H1 (cell line): ENCODE results near the gene NTMT1. TPM values are rescaled to one million over a fixed set of nuclear protein-coding genes. Genes with fewer than 3 reads are reported as not detected.

Experiments
- CTCF ChIA-PET: fragments of 300-600 bp; sonication (Branson Sonifier 250); formaldehyde crosslinking; loops from one replicate; lab custom pipeline; 2021; ENCODE audit not compliant: partially characterized antibody; lab: Charles Lee
- POLR2A ChIA-PET: fragments of 300-600 bp; sonication (Branson Sonifier 250); formaldehyde crosslinking; loops from one replicate; lab custom pipeline; 2021; ENCODE audit warnings: inconsistent platforms; ENCODE audit not compliant: partially characterized antibody; lab: Charles Lee
- DNase-seq, 2 experiments: peaks; one replicate each; pipeline versions ENCODE4 v3.0.0 to v3.0.0-alpha.2; 2010 to 2022; ENCODE audit warnings: low spot score in 2 of 2, low read depth in 1 of 2, mixed read lengths in 1 of 2
- FAIRE-seq: peaks from 2 replicates; lab custom pipeline; 2011; peaks lifted over from hg19 to GRCh38; lab: Jason Lieb, UNC
- H2AFZ ChIP-seq: 2 replicates; pipeline ENCODE4 v1.8.1; 2012; ENCODE audit warnings: low read length, inconsistent platforms
- H2AK5ac ChIP-seq: 2 replicates; pipeline ENCODE4 v1.6.1; 2013; ENCODE audit warnings: low read depth, low read length
- H2BK120ac ChIP-seq: replicated peaks from 2 replicates; pipeline ENCODE3; 2013; ENCODE audit warnings: low read depth, low read length, inconsistent platforms
- H2BK12ac ChIP-seq: 2 replicates; pipeline ENCODE4 v1.6.1; 2013; ENCODE audit warnings: low read depth, low read length
- H2BK15ac ChIP-seq: 2 replicates; pipeline ENCODE4 v1.6.1; 2013; ENCODE audit warnings: low read length
- H2BK20ac ChIP-seq: 2 replicates; pipeline ENCODE4 v1.6.1; 2013; ENCODE audit warnings: low read length
- H2BK5ac ChIP-seq: 2 replicates; pipeline ENCODE4 v1.6.1; 2013; ENCODE audit warnings: low read depth, low read length
- H3K14ac ChIP-seq: 2 replicates; pipeline ENCODE4 v1.6.1; 2013; ENCODE audit warnings: inconsistent platforms; ENCODE audit not compliant: insufficient read length
- H3K18ac ChIP-seq: 2 replicates; pipeline ENCODE4 v1.6.1; 2013; ENCODE audit warnings: low read length; ENCODE audit errors: extremely low read depth
- H3K23ac ChIP-seq: 2 replicates; pipeline ENCODE4 v1.6.1; 2013; ENCODE audit warnings: inconsistent platforms; ENCODE audit not compliant: insufficient read length
- H3K23me2 ChIP-seq: 2 replicates; pipeline ENCODE4 v1.6.1; 2013; ENCODE audit warnings: low read depth, low read length
- H3K27ac ChIP-seq: 2 replicates; pipeline ENCODE4 v1.6.1; 2011; ENCODE audit warnings: low read depth, low read length, inconsistent platforms
- H3K27me3 ChIP-seq, 4 experiments: replicated peaks in 1 of 4; 1 replicate in 1 of 4; 2 replicates in 3 of 4; pipeline versions ENCODE4 v1.6.1 to v1.8.1; 2011 to 2013; ENCODE audit warnings: low read length in 3 of 4, mild to moderate bottlenecking in 3 of 4, inconsistent platforms in 2 of 4, mixed read lengths in 2 of 4, moderate library complexity in 1 of 4; ENCODE audit not compliant: control insufficient read depth in 3 of 4, insufficient read depth in 3 of 4; ENCODE audit errors: extremely low read depth in 1 of 4
- H3K36me3 ChIP-seq, 4 experiments: 2 replicates each; pipeline versions ENCODE4 v1.6.1 to v1.8.1; 2011 to 2013; ENCODE audit warnings: mild to moderate bottlenecking in 4 of 4, low read length in 3 of 4, moderate library complexity in 2 of 4, control low read depth in 1 of 4, inconsistent platforms in 1 of 4; ENCODE audit not compliant: insufficient read depth in 4 of 4, control insufficient read depth in 2 of 4
- H3K4ac ChIP-seq: replicated peaks from 2 replicates; pipeline ENCODE3; 2013; ENCODE audit warnings: low read length, low read depth, mixed read lengths, inconsistent platforms; ENCODE audit not compliant: insufficient read length
- H3K4me1 ChIP-seq, 4 experiments: replicated peaks in 1 of 4; 1 replicate in 1 of 4; 2 replicates in 3 of 4; pipeline versions ENCODE4 v1.6.1 to v1.8.1; 2011 to 2013; ENCODE audit warnings: low read length in 3 of 4, inconsistent platforms in 2 of 4, mixed read lengths in 1 of 4; ENCODE audit not compliant: insufficient read depth in 4 of 4, control insufficient read depth in 3 of 4
- H3K4me2 ChIP-seq, 2 experiments: 2 replicates each; pipeline versions ENCODE4 v1.6.1 to v1.8.1; 2011 to 2013; ENCODE audit warnings: low read depth in 2 of 2, low read length in 2 of 2, control low read depth in 1 of 2, inconsistent platforms in 1 of 2, mild to moderate bottlenecking in 1 of 2; ENCODE audit not compliant: insufficient read depth in 1 of 2
- H3K4me3 ChIP-seq, 4 experiments: fragments of 200-600, 300-600 bp in 1 of 4; sonication (generic), shearing (Covaris generic), sonication (Bioruptor Twin) in 1 of 4; 2 replicates each; pipeline versions ENCODE4 v1.5.1 to v1.8.1; 2011 to 2016; ENCODE audit warnings: low read length in 4 of 4, low read depth in 3 of 4, control low read depth in 2 of 4, inconsistent platforms in 2 of 4, mild to moderate bottlenecking in 2 of 4, mixed read lengths in 1 of 4, moderate library complexity in 1 of 4; ENCODE audit not compliant: insufficient read depth in 2 of 4; ENCODE audit errors: extremely low read depth in 1 of 4
- H3K56ac ChIP-seq: replicated peaks from 2 replicates; pipeline ENCODE3; 2013; ENCODE audit warnings: low read depth, mild to moderate bottlenecking, mixed read lengths, low read length, inconsistent platforms; ENCODE audit not compliant: insufficient read length
- H3K79me1 ChIP-seq: 2 replicates; pipeline ENCODE4 v1.6.1; 2013; ENCODE audit warnings: low read depth, low read length, control low read depth
- H3K79me2 ChIP-seq, 2 experiments: 2 replicates each; pipeline versions ENCODE4 v1.6.1 to v1.8.1; 2012 to 2013; ENCODE audit warnings: low read length in 2 of 2, mild to moderate bottlenecking in 2 of 2, inconsistent platforms in 1 of 2; ENCODE audit not compliant: insufficient read depth in 2 of 2, control insufficient read depth in 1 of 2
- H3K9ac ChIP-seq, 4 experiments: replicated peaks in 1 of 4; 1 replicate in 1 of 4; 2 replicates in 3 of 4; pipeline versions ENCODE4 v1.6.1 to v1.8.1; 2011 to 2013; ENCODE audit warnings: low read depth in 3 of 4, low read length in 3 of 4, control low read depth in 2 of 4, mild to moderate bottlenecking in 2 of 4, moderate library complexity in 2 of 4, inconsistent platforms in 1 of 4; ENCODE audit errors: extremely low read depth in 1 of 4
- H3K9me3 ChIP-seq, 2 experiments: 2 replicates each; pipeline versions ENCODE4 v1.6.1 to v1.8.1; 2012 to 2013; ENCODE audit warnings: mild to moderate bottlenecking in 2 of 2, moderate library complexity in 2 of 2, control low read depth in 1 of 2, inconsistent platforms in 1 of 2, low read depth in 1 of 2, low read length in 1 of 2, mixed read lengths in 1 of 2; ENCODE audit not compliant: insufficient read depth in 2 of 2
- H4K20me1 ChIP-seq, 2 experiments: replicated peaks in 1 of 2; 2 replicates each; pipeline versions ENCODE3 to v1.8.1; 2011 to 2013; ENCODE audit warnings: inconsistent platforms in 2 of 2, low read length in 2 of 2, mild to moderate bottlenecking in 1 of 2; ENCODE audit not compliant: insufficient read depth in 2 of 2, control insufficient read depth in 1 of 2
- H4K5ac ChIP-seq: 2 replicates; pipeline ENCODE4 v1.6.1; 2013; ENCODE audit warnings: low read length, low read depth, mixed read lengths, inconsistent platforms; ENCODE audit not compliant: insufficient read length
- H4K8ac ChIP-seq: 2 replicates; pipeline ENCODE4 v1.8.0; 2013; ENCODE audit warnings: mild to moderate bottlenecking, moderate library complexity, low read length, inconsistent platforms; ENCODE audit not compliant: insufficient read depth; ENCODE audit errors: extremely low read depth
- H4K91ac ChIP-seq: replicated peaks from 2 replicates; pipeline ENCODE3; 2013; ENCODE audit warnings: low read length, mixed read lengths, inconsistent platforms; ENCODE audit not compliant: insufficient read length
- CHD1 ChIP-seq: IDR thresholded peaks from 2 replicates; pipeline ENCODE4 v1.6.1; 2012; ENCODE audit warnings: low read depth, low read length, improper control_type of control experiment
- CHD2 ChIP-seq: IDR thresholded peaks from 2 replicates; pipeline ENCODE4 v1.6.1; 2012; ENCODE audit warnings: low read length, improper control_type of control experiment
- CREB1 ChIP-seq: IDR thresholded peaks from 2 replicates; pipeline ENCODE4 v1.6.1; 2012; ENCODE audit warnings: inconsistent platforms
- CTBP2 ChIP-seq: IDR thresholded peaks from 2 replicates; pipeline ENCODE4 v1.7.0; 2011; ENCODE audit warnings: borderline replicate concordance, mild to moderate bottlenecking, moderate library complexity, mixed read lengths, low read length; ENCODE audit not compliant: insufficient read depth, insufficient read length
- EGR1 ChIP-seq: IDR thresholded peaks from 2 replicates; pipeline ENCODE4 v1.6.1; 2011; ENCODE audit warnings: low read depth, low read length, borderline replicate concordance
- NANOG ChIP-seq: IDR thresholded peaks from 2 replicates; pipeline ENCODE4 v1.6.1; 2011; ENCODE audit warnings: low read length, low read depth, mild to moderate bottlenecking, inconsistent platforms; ENCODE audit not compliant: insufficient read depth, poor library complexity, severe bottlenecking
- NRF1 ChIP-seq: IDR thresholded peaks from 2 replicates; pipeline ENCODE4 v1.6.1; 2011; ENCODE audit warnings: mild to moderate bottlenecking, low read depth, low read length, improper control_type of control experiment
- POLR2AphosphoS5 ChIP-seq: IDR thresholded peaks from 2 replicates; pipeline ENCODE4 v1.6.1; 2011; ENCODE audit warnings: low read depth, low read length
- RAD21 ChIP-seq, 2 experiments: IDR thresholded peaks in 1 of 2; conservative IDR thresholded peaks in 1 of 2; 2 replicates each; pipeline ENCODE4 v1.6.1; 2011; ENCODE audit warnings: low read depth in 2 of 2, low read length in 2 of 2, improper control_type of control experiment in 1 of 2, inconsistent platforms in 1 of 2, mild to moderate bottlenecking in 1 of 2, moderate library complexity in 1 of 2
- RBBP5 ChIP-seq: IDR thresholded peaks from 2 replicates; pipeline ENCODE4 v1.7.1; 2012; ENCODE audit warnings: low read depth, mild to moderate bottlenecking, inconsistent platforms, low read length, moderate library complexity, borderline replicate concordance
- SAP30 ChIP-seq: fragments of 300-600 bp; sonication (generic); IDR thresholded peaks from 2 replicates; pipeline ENCODE4 v1.7.1; 2012; ENCODE audit warnings: low read length, moderate library complexity, mild to moderate bottlenecking, inconsistent platforms; ENCODE audit not compliant: insufficient read depth, insufficient replicate concordance
- SIX5 ChIP-seq: IDR thresholded peaks from 2 replicates; pipeline ENCODE4 v1.6.1; 2011; ENCODE audit warnings: mild to moderate bottlenecking, low read depth, low read length
- TBP ChIP-seq: IDR thresholded peaks from 2 replicates; pipeline ENCODE4 v1.6.1; 2011; ENCODE audit warnings: low read depth, low read length, improper control_type of control experiment
- WGBS, 2 experiments: shearing (Covaris generic) in 1 of 2; methylation state at CpG; one replicate each; pipeline versions ENCODE4 v1.1.6 to v1.1.7; 2013 to 2015; ENCODE audit warnings: low lambda C conversion rate in 2 of 2, mixed read lengths in 2 of 2, inconsistent platforms in 1 of 2, low coverage in 1 of 2, missing lambda C conversion rate in 1 of 2; ENCODE audit not compliant: insufficient replicate concordance in 2 of 2, insufficient coverage in 1 of 2, insufficient read length in 1 of 2; ENCODE audit errors: extremely low coverage in 1 of 2, missing lambda C conversion rate in 1 of 2; 5-methylcytosine and 5-hydroxymethylcytosine counted together
- polyA plus RNA-seq, 7 experiments: library from polyadenylated mRNA; depleted of rRNA in 3 of 7; stranded (reverse) in 5 of 7; unstranded in 2 of 7; fragments of >200 nt in 5 of 7; fragments of 200-250 nt in 2 of 7; gene quantifications; 1 replicate in 5 of 7; 2 replicates in 1 of 7; 4 replicates in 1 of 7; pipeline versions ENCODE4 v1.2.1 to v1.2.3, GENCODE V29; 2011 to 2013; ENCODE audit warnings: missing spikeins in 2 of 7, mixed read lengths in 2 of 7
- total RNA-seq: library from RNA; stranded (reverse); fragmentation: NEBNext Ultra II Directional; extraction: Animal tissue kit (Norgen Biotek cat#: 25700); gene quantifications from 2 replicates; pipeline ENCODE4 v1.2.1, GENCODE V29; 2021

The NTMT1 gene
- total and polyA plus RNA-seq, 2 of the 8 experiments (the other 6 are each of a cell fraction or from before 2014, with no cell fraction given): 66.8 to 70.2 TPM

DNA sequence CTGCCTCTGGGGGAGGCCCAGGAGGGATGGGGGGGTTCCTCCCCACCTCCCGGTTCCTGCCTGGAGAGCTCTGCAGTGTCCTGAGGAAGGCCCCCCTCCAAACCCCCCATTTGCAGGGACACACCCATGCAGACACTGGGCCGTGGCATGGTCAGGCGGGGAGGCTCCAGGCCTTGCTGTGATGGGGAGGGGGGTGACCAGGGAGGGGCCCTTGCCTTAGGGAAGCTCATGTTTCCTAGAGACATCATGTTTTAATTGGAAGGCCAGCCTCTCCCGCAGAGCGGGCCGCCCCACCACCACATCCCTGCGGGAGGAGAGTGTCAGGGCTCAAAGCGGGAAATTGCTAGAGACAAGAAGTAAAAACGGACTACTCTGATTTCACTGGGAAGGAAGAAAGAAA lies 51.5 kb downstream of the NTMT1 start:
- no peak overlapping the region for H2BK15ac ChIP-seq
- H3K36me3 ChIP-seq: no peaks in the 10 kb centered on the region
- no peak overlapping the region for H3K14ac ChIP-seq
- H2AK5ac ChIP-seq: no peak overlapping the region
- no peaks in the 10 kb centered on the region for H3K9me3 ChIP-seq
- H3K18ac ChIP-seq: no peak overlapping the region
- no peak overlapping the region for H2AFZ ChIP-seq
- no peak overlapping the region for H2BK5ac ChIP-seq
- H3K4ac ChIP-seq: no peak overlapping the region
- POLR2A ChIA-PET: no interaction called here
- H4K8ac ChIP-seq: no peak overlapping the region
- H4K20me1 ChIP-seq: no peaks in the 10 kb centered on the region
- H3K23me2 ChIP-seq: no peaks in the 10 kb centered on the region
- H3K4me1 ChIP-seq: peaks cover 0 to 2% (median 0%) of the 10 kb centered on the region in 4 experiments; a peak in 3 of 7 replicates
- FAIRE-seq (no peak), DNase-seq (peak in 1 of 2 experiments; percentile 45)
- no peaks in the 10 kb centered on the region for H3K79me1 ChIP-seq
- no peak overlapping the region for H2BK12ac ChIP-seq
- TF ChIP-seq CHD2: no peak
- no peak for TF ChIP-seq RBBP5
- no peak for TF ChIP-seq NANOG
- TF ChIP-seq POLR2AphosphoS5: no peak
- no peak for TF ChIP-seq TBP
- no peak for TF ChIP-seq SIX5
- TF ChIP-seq CHD1: no peak
- TF ChIP-seq NRF1: no peak
- TF ChIP-seq EGR1: no peak
- TF ChIP-seq RAD21 (IDR thresholded peaks at IDR 0.05 in 1 of 2, conservative IDR thresholded peaks at IDR 0.05 in 1 of 2; ENCODE audit: low read depth in 2 of 2, low read length in 2 of 2): no peak
- TF ChIP-seq CTBP2: no peak
- no peak for TF ChIP-seq SAP30
- no peak for TF ChIP-seq CREB1
- no peaks in the 10 kb centered on the region for H3K79me2 ChIP-seq
- no peak overlapping the region for H3K56ac ChIP-seq
- H3K27me3 ChIP-seq: no peaks in the 10 kb centered on the region; a peak in 2 of 7 replicates
- WGBS, 2 experiments: 82% methylated on average over 8 of the region's 9 CpGs; no CpG with 5 or more reads in 1 of the 2 experiments
- H3K4me3 ChIP-seq: no peak overlapping the region
- H4K5ac ChIP-seq: no peak overlapping the region
- CTCF ChIA-PET: interaction anchor here (0.8 to 1.9 kb wide), 7 partner anchors 11 to 61 kb away, joined by 3 to 9 read pairs (median 4); no protein-coding TSS in a partner anchor
- H3K4me2 ChIP-seq: no peak overlapping the region
- H3K27ac ChIP-seq: no peak overlapping the region
- H3K9ac ChIP-seq: no peak overlapping the region
- H2BK20ac ChIP-seq: no peak overlapping the region
- no peak overlapping the region for H2BK120ac ChIP-seq
- H3K23ac ChIP-seq: no peak overlapping the region
- no peak overlapping the region for H4K91ac ChIP-seq
